SK-N-DZ (cell line): ENCODE data around the gene METTL9.
"Not testable (repeated sequence)": the region's sequence is repeated elsewhere in the genome, so short reads cannot be mapped to it uniquely, and the experiment has no call there.

Source experiments
- DNase-seq: peaks from one replicate; pipeline ENCODE4 v3.0.0-alpha.2; 2015; ENCODE audit warnings: low spot score

Gene METTL9

GRCh38 chr16:21656795-21657768 is 57.7 kb downstream of the METTL9 start:
- DNase-seq: peak; percentile 53

GRCh38 chr16:21659124-21659523 is 59.7 kb downstream of the METTL9 start:
- DNase-seq: no peak

GRCh38 chr16:21663889-21664647 is 64.7 kb downstream of the METTL9 start, which contains the start of gene OTOA:
TSS of gene OTOA (plus strand) at chr16:21663968. CDS start at chr16:21678515, 14,547 bp downstream.
- no peak for DNase-seq

GRCh38 chr16:21664801-21665492 is 65.6 kb downstream of the METTL9 start:
- no peak for DNase-seq

- DNase-seq: peak; percentile 69
Observed at GRCh38 chr16:21666772-21667171, 67.4 kb downstream of the METTL9 start.

GRCh38 chr16:21667575-21667974 is 68.2 kb downstream of the METTL9 start:
- DNase-seq: no peak

GRCh38 chr16:21673469-21673868 is 74.1 kb downstream of the METTL9 start:
- no peak for DNase-seq

- not testable (repeated sequence) for DNase-seq
Observed at GRCh38 chr16:21674456-21674855, 75.1 kb downstream of the METTL9 start.

- DNase-seq: not testable (repeated sequence)
Observed at GRCh38 chr16:21680714-21681113, 81.3 kb downstream of the METTL9 start.

- no peak for DNase-seq
Observed at GRCh38 chr16:21683184-21683583, 83.8 kb downstream of the METTL9 start.

GRCh38 chr16:21684199-21684598 is 84.8 kb downstream of the METTL9 start:
- DNase-seq: no peak

- DNase-seq: no peak
Observed at GRCh38 chr16:21685034-21685455, 85.7 kb downstream of the METTL9 start.

GRCh38 chr16:21689107-21689506 is 89.7 kb downstream of the METTL9 start:
- no peak for DNase-seq

- not testable (repeated sequence) for DNase-seq
Observed at GRCh38 chr16:21690967-21691366, 91.6 kb downstream of the METTL9 start.

GRCh38 chr16:21694609-21695008 is 95.2 kb downstream of the METTL9 start:
- DNase-seq: no peak

- no peak for DNase-seq
Observed at GRCh38 chr16:21697032-21697431, 97.7 kb downstream of the METTL9 start.

GRCh38 chr16:21698169-21699032 is 99.0 kb downstream of the METTL9 start:
- DNase-seq: no peak

- no peak for DNase-seq
Observed at GRCh38 chr16:21701271-21701670, 101.9 kb downstream of the METTL9 start.

GRCh38 chr16:21702276-21702675 is 102.9 kb downstream of the METTL9 start:
- DNase-seq: no peak

- DNase-seq: no peak
Observed at GRCh38 chr16:21703156-21703555, 103.8 kb downstream of the METTL9 start.
